Activated T-cell treated with anti-CD3 and anti-CD28 coated beads, Interleukin-2, amount 50 U/mL, for 1 hour (primary cell): ENCODE measurements around the gene SMIM11.
"Not testable (repeated sequence)": the region's sequence is repeated elsewhere in the genome, so short reads cannot be mapped to it uniquely, and the experiment has no call there.

Experiments
- DNase-seq: peaks from one replicate; pipeline ENCODE4 v3.0.0-alpha.2; 2020

The SMIM11 gene

GRCh38 chr21:34357889-34358288, 17.4 kb upstream of the SMIM11 start:
- DNase-seq, result no peak

GRCh38 chr21:34358866-34359265, 16.4 kb upstream of the SMIM11 start:
- DNase-seq, result no peak

- DNase-seq, result no peak
Observed at GRCh38 chr21:34360488-34361241, 14.6 kb upstream of the SMIM11 start.

GRCh38 chr21:34362136-34362444, 13.2 kb upstream of the SMIM11 start:
- no peak for DNase-seq

DNA sequence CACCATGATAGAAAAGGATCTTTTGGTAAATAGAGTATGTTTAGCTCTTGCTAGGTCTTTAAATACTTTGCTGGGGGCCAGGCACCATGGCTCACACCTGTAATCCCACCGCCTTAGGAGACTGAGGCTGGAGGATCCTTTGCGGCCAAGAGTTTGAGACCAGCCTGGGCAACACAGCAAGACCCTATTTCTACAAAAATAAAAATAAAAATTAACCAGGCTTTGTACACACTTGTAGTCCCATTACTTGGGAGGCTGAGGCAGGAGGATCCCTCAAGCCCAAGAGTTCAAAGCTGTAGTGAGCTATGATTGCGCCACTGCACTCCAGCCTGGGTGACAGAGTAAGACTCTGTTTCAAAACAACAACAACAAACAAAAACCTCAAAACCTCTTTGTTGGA, 12.6 kb upstream of the SMIM11 start:
- DNase-seq, result no peak

GRCh38 chr21:34363733-34364132, 11.6 kb upstream of the SMIM11 start, which contains the start of gene KCNE2:
Gene KCNE2, plus strand, starts transcription at chr21:34364006. Its CDS starts 6,473 bp downstream, at chr21:34370479.
- no peak for DNase-seq

- DNase-seq, result no peak
Observed at GRCh38 chr21:34364921-34365320, 10.4 kb upstream of the SMIM11 start.

GRCh38 chr21:34365809-34366208, 9.5 kb upstream of the SMIM11 start:
- no peak for DNase-seq

GRCh38 chr21:34367320-34367935, 7.9 kb upstream of the SMIM11 start:
- no peak for DNase-seq

- DNase-seq, result no peak
Observed at GRCh38 chr21:34369741-34370140, 5.6 kb upstream of the SMIM11 start.

- no peak for DNase-seq
Observed at GRCh38 chr21:34372321-34372720, 3.0 kb upstream of the SMIM11 start.

- not testable (repeated sequence) for DNase-seq
Observed at GRCh38 chr21:34374462-34374861, 845 bp upstream of the SMIM11 start.

DNA sequence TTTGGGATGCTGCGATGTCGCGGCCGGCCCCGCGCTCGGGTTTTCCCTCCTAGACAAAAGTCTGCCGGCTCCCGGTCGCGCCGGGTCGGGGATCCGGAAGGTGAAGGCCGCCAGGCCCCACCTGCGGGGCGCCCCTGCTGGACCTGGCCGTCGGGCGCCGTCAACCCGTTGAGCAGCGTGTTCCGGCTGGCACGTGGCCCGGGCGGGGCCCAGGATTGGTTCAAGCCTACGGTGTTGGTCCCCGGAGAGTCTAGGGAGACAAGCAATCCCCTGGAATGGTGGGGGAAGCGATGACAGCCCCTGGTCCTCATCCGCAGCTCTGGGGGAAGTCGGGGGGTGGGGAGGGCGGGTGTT, 289 bp downstream of the SMIM11 start:
- DNase-seq, result not testable (repeated sequence)

- DNase-seq, result not testable (repeated sequence)
Observed at GRCh38 chr21:34383138-34383537, 7.8 kb downstream of the SMIM11 start.

- DNase-seq, result not testable (repeated sequence)
Observed at GRCh38 chr21:34383724-34384415, 8.6 kb downstream of the SMIM11 start.

- DNase-seq, result not testable (repeated sequence)
Observed at GRCh38 chr21:34400522-34400921, 25.2 kb downstream of the SMIM11 start.

GRCh38 chr21:34404742-34405141, 29.4 kb downstream of the SMIM11 start:
- DNase-seq, result not testable (repeated sequence)

- not testable (repeated sequence) for DNase-seq
Observed at GRCh38 chr21:34405686-34406085, 30.4 kb downstream of the SMIM11 start.

DNA sequence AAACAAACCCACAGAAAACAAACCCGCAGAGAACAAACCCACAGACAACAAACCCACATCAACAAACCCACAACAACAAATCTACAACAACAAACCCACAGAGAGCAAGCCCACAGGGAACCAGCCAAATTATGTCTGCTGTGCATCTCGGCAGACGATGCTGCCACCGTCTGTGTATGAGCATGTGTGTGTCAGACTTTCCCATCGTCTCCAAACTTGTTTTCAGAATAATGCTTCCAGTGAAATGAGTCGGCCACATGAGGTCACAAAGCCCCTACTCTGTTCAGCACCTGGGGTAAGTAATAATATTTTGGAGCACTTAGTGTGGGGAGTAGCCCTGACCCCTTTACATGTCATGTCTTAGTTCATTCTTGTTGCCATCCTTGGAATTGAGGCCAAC, 30.8 kb downstream of the SMIM11 start:
- not testable (repeated sequence) for DNase-seq

DNA sequence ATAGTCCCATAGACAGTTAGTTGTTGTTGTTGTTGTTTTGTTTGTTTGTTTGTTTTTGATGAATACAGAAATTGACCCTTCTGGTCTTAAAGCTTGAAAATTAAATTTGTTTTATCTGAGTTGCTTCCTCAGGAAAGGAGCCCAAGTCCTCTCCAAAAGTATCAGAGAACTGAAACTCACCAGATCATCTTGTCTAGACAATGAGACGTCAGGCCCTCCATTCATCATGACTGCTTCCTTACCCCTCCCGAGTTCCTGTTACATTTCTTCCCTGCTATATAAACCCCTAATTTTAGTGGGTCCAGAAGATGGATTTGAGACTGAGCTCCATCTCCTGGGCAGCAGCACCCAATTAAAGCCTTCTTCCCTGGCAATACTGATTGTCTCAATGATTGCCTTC, 31.4 kb downstream of the SMIM11 start:
- DNase-seq, result not testable (repeated sequence)

DNA sequence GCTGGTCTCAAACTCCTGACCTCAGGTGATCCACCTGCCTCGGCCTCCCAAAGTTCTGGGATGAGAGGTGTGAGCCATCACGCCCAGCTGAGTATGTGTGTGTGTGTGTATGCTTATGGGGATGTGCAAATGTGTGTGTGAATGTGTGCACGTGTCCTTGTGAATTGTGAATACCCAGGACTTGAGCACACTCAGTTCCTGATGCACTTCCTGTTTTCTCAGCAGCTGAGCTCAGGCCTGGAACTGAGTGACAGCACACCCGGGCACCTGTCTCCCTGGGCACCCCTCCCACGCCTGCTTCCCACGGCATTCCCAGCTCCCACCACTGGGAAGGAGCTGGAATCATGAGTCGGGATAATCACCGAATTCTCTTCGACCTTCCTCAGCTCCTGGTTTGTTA, 32.0 kb downstream of the SMIM11 start:
- not testable (repeated sequence) for DNase-seq

DNA sequence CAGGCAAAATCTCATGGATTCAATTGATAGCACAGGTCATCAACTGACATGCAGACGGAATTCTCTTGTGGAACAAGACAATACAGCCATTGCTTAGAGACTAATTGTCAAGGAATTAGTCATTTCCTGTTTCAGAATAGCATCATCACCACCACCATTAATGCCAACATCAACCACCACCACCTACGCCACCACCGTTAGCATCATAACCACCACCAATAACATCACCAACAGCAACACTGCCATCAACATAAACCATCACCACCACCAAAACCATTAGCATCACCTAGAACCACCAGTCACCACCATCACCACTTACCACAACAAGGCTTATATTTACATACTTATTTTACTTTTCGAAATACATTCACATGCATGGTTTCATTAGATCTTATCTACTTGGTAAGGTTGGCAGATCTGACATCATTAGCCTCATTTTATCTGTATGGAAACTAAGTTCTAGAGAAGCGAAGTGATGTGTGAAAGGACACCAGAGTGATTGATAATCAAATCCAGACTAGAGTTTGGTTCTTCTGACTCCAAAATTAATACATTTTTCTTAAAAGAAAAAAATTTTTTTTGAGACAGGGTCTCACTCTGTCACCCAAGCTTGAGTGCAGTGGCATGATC, 42.3 kb downstream of the SMIM11 start:
- not testable (repeated sequence) for DNase-seq

DNA sequence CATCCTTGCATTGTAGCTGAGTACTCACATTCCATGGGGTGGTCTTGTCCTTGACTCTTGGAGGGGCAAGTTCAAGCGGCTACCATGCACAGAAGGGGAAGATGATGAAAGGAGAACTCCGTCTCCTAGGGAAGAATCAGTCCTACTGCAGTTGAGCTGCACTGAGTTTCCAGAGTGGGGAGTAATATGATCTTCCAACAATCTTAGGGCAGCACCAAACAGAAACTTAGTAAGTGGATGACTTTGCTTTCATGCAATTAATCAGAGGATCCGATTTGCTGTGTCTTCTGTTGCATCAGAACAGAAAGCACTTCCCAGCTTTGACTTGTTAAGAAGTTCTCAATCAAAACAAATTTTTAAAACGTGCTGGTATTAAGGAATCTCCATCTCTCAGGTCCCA, 48.5 kb downstream of the SMIM11 start, which contains the start of gene SMIM34:
SMIM34 (minus strand) TSS at position 147 of the 400 bp plus-strand sequence; CDS start at position 35, 112 bp downstream.
- DNase-seq, result not testable (repeated sequence)
